NCI-H748 (cell line): ENCODE measurements around the gene CTCF.
"Not testable (repeated sequence)": the region's sequence is repeated elsewhere in the genome, so short reads cannot be mapped to it uniquely, and the experiment has no call there.

Experiments used
- DNase-seq: peaks from one replicate; lab custom pipeline; 2025; ENCODE audit not compliant: unreplicated experiment; lab: John Stamatoyannopoulos, UW

Gene CTCF

GRCh38 chr16:67562526-67562917 is at the start of gene CTCF:
CTCF (plus strand) TSS chr16:67562526; CDS start chr16:67610833, 48,307 bp downstream.
- peak; percentile 81 for DNase-seq

GRCh38 chr16:67513892-67514291 is 48.4 kb upstream of the CTCF start:
- not testable (repeated sequence) for DNase-seq

- peak; percentile 67 for DNase-seq
Measured at GRCh38 chr16:67514382-67514828, 47.9 kb upstream of the CTCF start.

GRCh38 chr16:67516296-67517154 is 45.8 kb upstream of the CTCF start:
- DNase-seq: no peak

GRCh38 chr16:67517155-67517445 is 45.2 kb upstream of the CTCF start:
- no peak for DNase-seq

GRCh38 chr16:67517661-67518423 is 44.5 kb upstream of the CTCF start:
- DNase-seq: no peak

- DNase-seq: no peak
Measured at GRCh38 chr16:67518676-67519075, 43.6 kb upstream of the CTCF start.

- DNase-seq: no peak
Measured at GRCh38 chr16:67519242-67519641, 43.1 kb upstream of the CTCF start.

- DNase-seq: peak; percentile 91
Measured at GRCh38 chr16:67521095-67521804, 41.1 kb upstream of the CTCF start.

GRCh38 chr16:67525176-67525860 is 37.0 kb upstream of the CTCF start:
- no peak for DNase-seq

GRCh38 chr16:67526149-67526791 is 36.1 kb upstream of the CTCF start:
- DNase-seq: no peak

- peak; percentile 56 for DNase-seq
Measured at GRCh38 chr16:67528222-67528869, 34.0 kb upstream of the CTCF start, which contains the start of gene RIPOR1. RIPOR1 (plus strand) TSS chr16:67528829; CDS start chr16:67538447, 9,618 bp downstream.

GRCh38 chr16:67528870-67529581 is 33.3 kb upstream of the CTCF start:
- peak; percentile 56 for DNase-seq

GRCh38 chr16:67529582-67530012 is 32.7 kb upstream of the CTCF start:
- DNase-seq: peak; percentile 51

- DNase-seq: peak; percentile 54
Measured at GRCh38 chr16:67530013-67530939, 32.0 kb upstream of the CTCF start.

GRCh38 chr16:67531247-67531646 is 31.1 kb upstream of the CTCF start:
- no peak for DNase-seq

GRCh38 chr16:67533024-67533560 is 29.2 kb upstream of the CTCF start:
- no peak for DNase-seq

GRCh38 chr16:67533987-67534386 is 28.3 kb upstream of the CTCF start:
- not testable (repeated sequence) for DNase-seq
